ENCODE data around the gene ACCSL.

Gene ACCSL

GRCh38 chr11:44018829-44019228 is 29.0 kb upstream of the ACCSL start:
- DNase-seq = no peak

- no peak for DNase-seq
These were observed 22.8 kb upstream of the ACCSL start for GRCh38 chr11:44024977-44025376.

GRCh38 chr11:44025727-44026126 is 22.1 kb upstream of the ACCSL start:
- DNase-seq = no peak

- no peak for DNase-seq
These were observed 19.4 kb upstream of the ACCSL start for GRCh38 chr11:44028401-44028800.

DNA sequence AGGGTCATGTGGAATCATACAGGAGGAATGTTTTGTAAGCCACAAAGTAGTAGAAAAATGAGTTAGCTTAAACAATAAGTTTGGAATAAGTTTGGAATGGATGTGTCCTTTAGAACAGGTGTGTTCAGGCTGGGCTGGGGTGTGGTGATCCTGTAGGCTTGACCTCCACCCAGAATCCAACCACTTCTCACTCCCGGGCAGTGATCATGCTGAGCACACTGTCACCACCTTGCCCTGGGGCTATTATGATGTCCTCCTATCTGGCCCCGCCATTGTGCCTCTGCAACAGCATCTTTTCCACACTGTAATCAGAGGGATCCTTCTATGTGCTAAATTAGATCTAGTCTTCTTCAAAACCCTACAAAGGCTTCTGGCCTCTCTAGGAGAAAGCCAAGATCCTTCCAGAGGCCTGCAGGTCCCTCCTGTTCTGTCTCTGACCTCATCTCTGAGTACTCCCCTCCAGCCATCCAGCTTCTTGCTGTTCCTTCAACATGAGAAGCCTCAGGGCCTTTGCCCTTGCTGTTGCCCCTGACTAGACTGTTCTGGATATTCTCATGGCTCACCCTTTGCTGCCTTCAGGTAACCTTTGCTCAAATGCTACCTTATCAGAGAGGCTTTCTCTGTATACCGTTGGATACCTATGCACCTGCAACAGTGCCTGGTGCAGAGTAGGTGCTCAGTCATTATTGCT is 18.8 kb upstream of the ACCSL start:
- no peak for DNase-seq

DNA sequence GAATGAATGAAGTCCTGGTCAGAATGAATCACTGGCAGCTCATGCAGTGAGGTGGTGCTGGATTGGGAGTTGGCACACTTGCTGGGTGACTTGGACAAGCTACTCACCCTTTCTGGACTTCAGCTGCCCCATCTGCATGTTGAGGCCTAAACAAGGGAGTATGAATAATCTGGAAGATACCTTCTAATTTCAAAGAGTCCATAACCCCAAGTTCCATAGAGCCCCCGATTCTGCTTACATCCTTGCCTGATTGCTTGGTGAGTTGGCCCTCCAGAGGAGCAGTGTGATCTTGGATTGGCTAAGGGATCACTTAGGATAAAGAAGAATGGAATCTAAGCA is 18.3 kb upstream of the ACCSL start:
- no peak for DNase-seq

- DNase-seq = no peak
These were observed 17.5 kb upstream of the ACCSL start for GRCh38 chr11:44029977-44030911.

DNA sequence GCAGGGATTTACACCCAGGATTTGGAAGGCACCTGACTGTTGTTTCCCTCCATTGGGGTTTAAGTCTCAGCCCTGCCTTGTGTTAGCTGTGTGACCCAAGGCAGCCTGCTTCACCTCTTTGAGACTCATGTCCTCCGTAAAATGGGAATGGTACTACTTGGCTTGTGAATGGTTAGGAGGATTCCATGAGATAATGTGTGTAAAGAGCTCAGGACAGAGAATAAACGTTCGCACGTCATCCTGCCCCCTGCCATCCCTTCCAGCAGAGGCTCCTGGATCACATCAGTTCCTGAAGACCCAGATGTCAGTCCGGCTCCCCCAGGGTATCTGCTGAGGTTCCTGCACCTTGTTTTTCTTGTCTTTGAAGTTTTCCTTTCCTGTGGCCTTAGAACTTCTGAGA is 16.8 kb upstream of the ACCSL start:
- DNase-seq = no peak

- DNase-seq = no peak
These were observed 16.2 kb upstream of the ACCSL start for GRCh38 chr11:44031549-44031948.

DNA sequence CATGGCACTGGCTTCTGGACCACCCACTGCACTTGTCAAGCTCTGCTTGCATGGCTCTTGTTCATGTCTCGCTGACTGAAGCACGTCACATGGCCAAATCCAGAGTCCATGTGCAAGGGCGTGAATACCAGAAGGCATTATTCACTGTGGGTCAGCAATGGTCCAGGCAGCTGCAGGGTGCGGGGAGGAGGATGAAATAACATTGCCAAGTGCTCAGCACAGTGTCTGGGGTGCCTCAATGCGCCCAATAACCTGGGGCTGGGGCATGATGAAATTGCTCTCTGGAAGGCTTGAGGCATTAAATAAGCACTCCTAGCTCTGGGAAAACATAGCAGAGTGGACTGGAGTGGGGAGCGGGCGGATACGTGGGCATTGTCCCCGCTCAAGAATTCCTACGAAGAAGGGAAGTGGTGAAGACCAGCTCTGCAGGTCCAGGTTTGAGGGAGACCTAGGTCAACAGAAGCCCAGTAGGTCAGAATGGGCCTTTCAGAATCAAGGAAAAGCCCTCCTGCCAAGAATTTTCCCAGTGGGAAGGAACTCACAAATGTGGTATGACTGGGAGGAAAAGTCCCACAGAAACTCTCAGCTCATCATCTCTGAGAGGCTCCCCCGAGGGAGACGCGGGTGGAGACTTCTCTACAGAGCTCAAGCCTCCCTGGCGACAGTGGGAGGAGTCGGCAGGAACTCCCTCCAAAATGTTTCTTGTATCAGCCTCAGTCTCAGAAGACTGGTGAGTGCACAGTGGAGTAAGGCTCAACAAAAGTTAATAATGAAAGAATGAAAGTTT is 15.3 kb upstream of the ACCSL start:
- no peak for DNase-seq

DNA sequence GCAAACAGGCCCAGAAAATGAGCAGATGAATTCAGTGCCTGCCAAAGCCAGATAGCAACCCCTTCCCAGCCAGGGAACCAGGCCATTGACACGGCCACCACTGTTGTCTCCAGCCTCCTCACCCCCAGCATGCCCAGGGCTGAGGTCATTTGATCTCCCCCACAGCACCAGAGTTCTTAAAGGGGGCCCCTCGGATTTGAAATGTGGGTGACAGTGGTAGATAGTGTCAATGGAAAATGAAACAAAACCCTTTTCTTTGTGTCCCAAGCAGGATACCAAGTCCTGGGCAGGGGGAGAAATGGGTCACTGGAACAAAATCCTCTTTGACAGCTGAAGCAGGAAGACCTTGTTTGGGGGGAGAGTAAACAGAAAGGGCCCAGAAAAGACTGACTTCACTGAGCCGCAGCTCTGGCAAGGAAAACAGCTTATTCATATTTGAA is 14.3 kb upstream of the ACCSL start:
- no peak for DNase-seq

- DNase-seq = no peak
These were observed 13.9 kb upstream of the ACCSL start for GRCh38 chr11:44033856-44034255.

DNA sequence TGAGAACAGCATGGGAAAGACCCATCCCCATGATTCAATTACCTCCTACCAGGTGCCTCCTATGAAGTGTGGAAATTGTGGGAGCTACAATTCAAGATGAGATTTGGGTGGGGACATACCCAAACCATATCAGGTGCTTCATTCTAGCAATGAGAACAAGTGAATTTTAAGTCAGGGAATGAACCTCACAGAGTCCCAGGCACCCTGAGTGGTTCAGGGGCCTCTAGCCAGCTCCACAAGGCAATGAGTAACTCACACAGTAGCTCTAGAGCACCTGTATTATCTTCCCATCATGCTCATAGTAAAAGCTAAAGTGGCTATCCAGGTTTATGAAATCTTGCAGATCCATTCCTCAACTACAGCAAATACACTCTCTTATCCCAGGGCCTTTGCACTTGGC is 13.1 kb upstream of the ACCSL start:
- DNase-seq = no peak

GRCh38 chr11:44036811-44037657 is 10.7 kb upstream of the ACCSL start:
- peak; percentile 67 for DNase-seq

DNA sequence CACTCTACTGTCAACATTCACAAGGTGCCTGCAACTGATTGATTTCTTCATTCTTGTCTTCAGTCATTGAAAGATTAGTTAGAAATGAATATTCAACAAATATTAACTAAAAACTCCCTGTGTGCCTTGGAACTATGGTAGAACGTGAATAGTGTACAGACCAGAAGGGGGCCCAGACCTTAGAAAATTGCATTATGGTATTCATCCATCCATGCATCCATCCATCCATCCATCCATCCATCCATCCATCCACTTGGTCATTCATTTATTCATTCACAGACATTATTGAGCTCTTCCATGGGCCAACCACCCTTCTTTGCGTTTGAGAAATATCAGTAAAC is 10.2 kb upstream of the ACCSL start:
- DNase-seq = no peak

GRCh38 chr11:44043157-44043556 is 4.6 kb upstream of the ACCSL start:
- DNase-seq = no peak

DNA sequence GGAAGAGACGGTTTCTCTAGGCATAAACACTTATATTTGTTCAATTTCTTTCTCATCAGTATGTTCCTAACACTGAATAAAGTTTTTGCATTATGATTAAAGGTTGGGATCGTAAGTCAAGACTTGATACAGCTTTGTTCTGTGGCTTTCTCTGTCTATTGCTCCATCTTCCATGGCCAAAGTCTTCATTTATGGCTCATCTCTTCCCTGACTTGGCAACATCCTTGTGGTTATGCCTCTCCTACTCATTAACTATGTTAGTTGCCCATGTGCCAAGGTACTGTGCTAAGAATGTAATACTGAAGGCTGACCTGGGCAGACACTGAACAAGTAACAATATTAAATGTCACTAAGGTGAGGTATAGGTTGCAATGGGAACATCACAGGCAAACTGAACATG is 1.6 kb upstream of the ACCSL start:
- no peak for DNase-seq

GRCh38 chr11:44047298-44047697 is 483 bp upstream of the ACCSL start:
- DNase-seq = no peak

DNA sequence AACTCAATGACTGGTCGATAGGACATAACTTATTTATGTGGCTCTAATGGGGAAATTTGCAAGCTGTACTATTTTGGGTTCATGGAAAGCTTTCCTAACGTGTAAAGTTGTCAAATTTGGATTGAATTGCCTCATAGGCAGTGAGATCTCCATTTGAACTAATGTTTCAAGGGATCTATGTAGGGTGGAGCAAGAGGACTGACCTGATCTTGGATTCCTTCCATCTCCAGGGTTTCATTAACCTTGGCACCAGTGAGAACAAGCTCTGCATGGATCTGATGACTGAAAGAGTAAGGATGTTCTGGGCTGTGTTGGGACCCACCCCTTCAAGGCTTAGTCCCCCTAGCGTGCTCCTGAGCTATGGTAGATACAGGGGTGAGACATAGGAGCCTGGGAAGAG is 2.1 kb downstream of the ACCSL start:
- DNase-seq = no peak

GRCh38 chr11:44051171-44051570 is 3.4 kb downstream of the ACCSL start:
- DNase-seq = no peak

DNA sequence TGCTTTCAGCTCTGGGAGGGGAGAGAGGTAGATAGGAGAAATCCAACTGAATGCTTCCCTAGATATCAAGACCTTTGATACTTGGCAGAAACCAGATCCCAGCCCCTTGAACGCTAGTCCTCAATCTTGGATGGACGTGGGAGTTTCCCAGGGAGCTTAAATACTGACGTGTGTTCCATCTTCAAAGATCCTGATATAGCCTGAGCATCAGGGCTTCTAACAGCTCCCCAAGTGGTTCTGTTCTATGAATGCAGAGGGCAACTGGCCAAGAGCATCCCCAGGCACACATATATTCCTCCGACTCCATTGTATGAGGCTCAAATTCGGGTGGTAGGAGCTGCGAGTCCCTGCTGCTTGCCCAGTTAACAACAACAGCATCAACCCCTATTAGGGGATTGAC is 9.6 kb downstream of the ACCSL start:
- no peak for DNase-seq

DNA sequence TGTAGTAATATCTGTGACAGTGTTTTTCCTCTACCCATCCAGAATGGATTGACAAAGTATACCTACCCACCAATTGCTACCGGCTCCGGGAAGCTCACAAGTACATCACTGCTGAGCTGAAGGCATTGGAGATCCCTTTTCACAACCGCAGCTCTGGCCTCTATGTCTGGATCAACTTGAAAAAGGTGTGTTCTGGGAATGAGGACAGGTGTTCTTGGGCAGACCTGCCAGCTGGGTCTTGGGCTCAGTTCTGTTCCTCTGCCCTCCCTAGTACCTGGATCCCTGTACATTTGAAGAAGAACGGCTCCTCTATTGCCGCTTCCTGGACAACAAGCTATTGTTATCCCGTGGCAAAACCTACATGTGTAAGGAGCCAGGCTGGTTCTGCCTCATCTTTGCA is 10.5 kb downstream of the ACCSL start:
- no peak for DNase-seq

DNA sequence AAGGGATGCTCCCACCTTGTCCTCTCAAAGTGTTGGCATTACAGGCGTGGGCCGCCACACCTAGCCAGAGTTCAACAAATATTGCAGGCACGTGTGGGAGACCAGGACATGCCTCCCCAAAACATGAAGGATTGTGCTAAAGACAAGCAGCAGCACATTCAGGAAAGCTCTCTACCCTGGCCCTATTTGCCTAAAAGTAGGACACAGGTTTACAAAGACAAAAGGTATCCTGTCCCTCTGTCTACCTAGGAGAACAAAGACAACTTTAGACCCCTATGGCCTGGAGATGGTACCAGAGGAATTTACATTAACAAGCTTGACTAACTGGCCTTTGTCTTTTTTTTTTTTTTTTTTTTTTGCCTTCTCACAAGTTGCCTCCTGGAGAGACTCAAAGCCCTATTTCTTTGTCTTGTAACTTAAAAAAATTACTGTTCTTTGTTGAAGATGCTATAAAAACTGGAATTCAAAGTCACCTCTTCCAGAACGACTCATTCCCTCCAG is 17.4 kb downstream of the ACCSL start:
- no peak for DNase-seq
